Glutamatergic neuron (in vitro differentiated cells): ENCODE measurements around the gene KRT86. TPM values are rescaled to one million over a fixed set of nuclear protein-coding genes. Genes with fewer than 3 reads are reported as not detected.

Source experiments
- DNase-seq: peaks from one replicate; pipeline ENCODE4 v3.0.0; 2022
- H3K27ac Mint-ChIP-seq: one replicate; pipeline ENCODE4 v1.8.0; 2020; ENCODE audit warnings: mild to moderate bottlenecking, mixed read lengths, inconsistent platforms; ENCODE audit not compliant: unreplicated experiment
- H3K27me3 Mint-ChIP-seq: one replicate; pipeline ENCODE4 v1.8.0; 2020; ENCODE audit warnings: mild to moderate bottlenecking, moderate library complexity, mixed read lengths, inconsistent platforms; ENCODE audit not compliant: unreplicated experiment
- H3K36me3 Mint-ChIP-seq: one replicate; pipeline ENCODE4 v1.8.0; 2020; ENCODE audit warnings: mild to moderate bottlenecking, mixed read lengths, inconsistent platforms; ENCODE audit not compliant: unreplicated experiment
- H3K4me1 Mint-ChIP-seq: one replicate; pipeline ENCODE4 v1.8.0; 2020; ENCODE audit warnings: mild to moderate bottlenecking, low read depth, mixed read lengths, inconsistent platforms; ENCODE audit not compliant: unreplicated experiment
- H3K4me3 Mint-ChIP-seq: one replicate; pipeline ENCODE4 v1.8.0; 2020; ENCODE audit warnings: mild to moderate bottlenecking, mixed read lengths, inconsistent platforms; ENCODE audit not compliant: unreplicated experiment
- H3K9me3 Mint-ChIP-seq: one replicate; pipeline ENCODE4 v1.8.0; 2020; ENCODE audit warnings: mild to moderate bottlenecking, moderate library complexity, mixed read lengths, inconsistent platforms; ENCODE audit not compliant: unreplicated experiment
- CTCF ChIP-seq: fragments of 200-600 bp; sonication (generic); IDR thresholded peaks from one replicate; pipeline ENCODE4 v1.5.0; 2021; ENCODE audit not compliant: partially characterized antibody, unreplicated experiment
- total RNA-seq: library from RNA; stranded (reverse); fragmentation: NEBNext Ultra II Directional; extraction: Animal tissue kit (Norgen Biotek cat#: 25700); gene quantifications from one replicate; pipeline ENCODE4 v1.2.1, GENCODE V29; 2021; ENCODE audit not compliant: unreplicated experiment

KRT86 gene
- total RNA-seq, 1 donor from 2014 or later, result not detected

DNA sequence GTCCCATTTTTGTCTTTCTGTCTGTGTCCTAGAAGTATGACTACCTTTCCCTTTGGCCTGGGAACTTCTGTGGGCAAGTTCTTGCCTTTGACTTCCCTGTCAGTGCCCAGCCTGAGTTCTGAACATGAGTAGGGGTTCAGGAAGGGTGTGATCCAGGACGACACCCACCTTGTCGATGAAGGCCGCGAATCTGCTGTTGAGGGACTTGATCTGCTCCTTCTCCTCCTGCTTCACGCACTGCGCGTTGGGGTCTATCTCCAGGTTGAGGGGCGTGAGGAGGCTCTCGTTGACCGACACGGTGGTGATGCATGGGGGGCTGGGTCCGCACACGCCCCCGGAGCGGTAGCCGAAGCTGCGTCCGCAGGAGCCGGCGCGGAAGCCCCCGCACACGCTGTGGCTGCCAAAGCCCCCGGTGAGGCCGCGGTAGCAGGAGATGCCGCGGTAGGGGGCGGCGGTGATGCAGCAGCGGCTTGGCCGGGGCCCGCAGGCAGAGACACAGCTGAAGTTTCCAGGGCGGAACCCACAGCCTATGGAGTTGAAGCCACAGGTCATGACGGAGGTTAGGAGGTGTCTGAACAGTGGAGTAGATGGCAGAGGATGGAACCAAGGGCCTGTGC is 46.4 kb downstream of the KRT86 start, which contains the start of gene KRT83:
TSS of gene KRT83 (minus strand) at position 615 of the 617 bp plus-strand sequence. CDS start at position 552, 63 bp downstream.
- Mint-ChIP-seq H3K27ac (no peak within 1 kb of the TSS), H3K27me3 (peaks cover 7% of the 10 kb centered on the region), H3K4me3 (no peak within 1 kb of the TSS), H3K4me1 (no peaks in the 10 kb centered on the region), H3K36me3 (peaks cover 3% of the 10 kb centered on the region), H3K9me3 (peaks cover 2% of the 10 kb centered on the region)
- DNase-seq, result no peak
- no peak for TF ChIP-seq CTCF

DNA sequence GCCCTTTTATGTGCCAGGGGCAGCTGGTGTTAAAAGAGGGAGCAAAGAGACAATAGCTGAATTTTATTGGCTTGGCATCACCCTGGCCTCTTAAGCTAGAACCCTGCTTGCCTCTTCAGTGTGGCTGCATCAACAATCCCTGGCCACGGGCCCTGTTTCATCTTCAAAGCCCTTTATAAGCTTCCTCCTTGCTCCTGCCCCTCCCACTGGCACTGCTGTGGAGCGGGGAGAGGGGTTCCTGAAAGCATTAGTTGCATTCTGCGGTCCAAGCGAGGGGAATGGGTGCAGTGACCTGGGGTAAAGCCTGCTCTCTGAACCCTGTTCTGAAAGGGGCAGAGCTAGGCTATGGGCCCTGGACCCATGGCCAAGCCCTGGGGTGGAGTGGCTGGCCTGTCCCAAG is 47.0 kb downstream of the KRT86 start:
- no peak for DNase-seq
- no peak overlapping the region for H3K4me3 Mint-ChIP-seq
- H3K9me3 Mint-ChIP-seq, result peaks cover 4% of the 10 kb centered on the region
- no peak for TF ChIP-seq CTCF
- H3K4me1 Mint-ChIP-seq, result no peaks in the 10 kb centered on the region
- H3K27ac Mint-ChIP-seq, result no peak overlapping the region
- peaks cover 3% of the 10 kb centered on the region for H3K36me3 Mint-ChIP-seq
- H3K27me3 Mint-ChIP-seq, result peaks cover 7% of the 10 kb centered on the region

GRCh38 chr12:52322069-52322468 is 47.6 kb downstream of the KRT86 start:
- H3K27me3 Mint-ChIP-seq, result peaks cover 7% of the 10 kb centered on the region
- no peak for DNase-seq
- H3K36me3 Mint-ChIP-seq, result peaks cover 3% of the 10 kb centered on the region
- H3K4me3 Mint-ChIP-seq, result no peak overlapping the region
- no peak overlapping the region for H3K27ac Mint-ChIP-seq
- H3K9me3 Mint-ChIP-seq, result peaks cover 4% of the 10 kb centered on the region
- no peaks in the 10 kb centered on the region for H3K4me1 Mint-ChIP-seq
- no peak for TF ChIP-seq CTCF

- no peaks in the 10 kb centered on the region for H3K4me1 Mint-ChIP-seq
- H3K4me3 Mint-ChIP-seq, result no peak overlapping the region
- no peak overlapping the region for H3K27ac Mint-ChIP-seq
- no peak for DNase-seq
- H3K27me3 Mint-ChIP-seq, result peaks cover 9% of the 10 kb centered on the region
- TF ChIP-seq CTCF, result no peak
- H3K36me3 Mint-ChIP-seq, result peaks cover 3% of the 10 kb centered on the region
- H3K9me3 Mint-ChIP-seq, result peaks cover 4% of the 10 kb centered on the region
Observed at GRCh38 chr12:52323001-52323400, 48.6 kb downstream of the KRT86 start.

DNA sequence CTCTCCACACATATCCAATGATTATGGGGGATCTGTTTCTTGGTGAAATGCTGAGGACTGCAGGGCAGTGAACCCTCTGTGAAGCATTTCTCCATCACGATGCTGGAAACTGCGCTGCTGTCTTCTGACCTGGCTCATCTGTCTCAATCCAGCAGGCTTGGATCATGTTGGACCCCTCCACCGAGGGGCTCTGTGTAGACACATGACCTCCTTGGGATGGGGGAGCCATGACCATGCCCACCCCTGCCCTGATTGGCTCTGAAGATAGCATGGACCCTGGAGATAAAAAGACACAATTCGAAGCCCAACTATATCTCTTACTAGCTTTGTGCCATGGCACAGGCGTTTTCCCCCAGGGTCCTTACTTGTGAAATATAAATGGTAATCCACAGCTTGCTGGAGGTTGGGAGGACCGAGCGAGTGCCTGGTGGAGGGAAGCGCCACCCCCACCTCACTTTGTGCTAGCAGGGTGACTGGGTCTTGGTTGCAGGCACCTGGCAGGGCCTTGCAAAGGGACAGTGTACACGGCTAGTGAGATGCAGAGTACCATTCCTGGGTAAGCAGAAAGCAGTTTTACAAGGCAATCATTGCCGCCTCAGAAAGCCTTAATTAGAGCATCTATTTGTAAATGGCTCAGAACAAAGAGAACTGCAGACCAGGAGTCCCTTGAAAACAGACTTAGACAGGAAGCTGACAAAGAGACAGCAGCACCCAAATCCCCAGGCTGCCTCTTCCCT is 49.1 kb downstream of the KRT86 start:
- Mint-ChIP-seq H3K27me3 (peaks cover 9% of the 10 kb centered on the region), H3K36me3 (peaks cover 3% of the 10 kb centered on the region), H3K4me3 (no peak overlapping the region), H3K27ac (no peak overlapping the region), H3K4me1 (no peaks in the 10 kb centered on the region), H3K9me3 (peaks cover 4% of the 10 kb centered on the region)
- DNase-seq, result peak; percentile 2
- no peak for TF ChIP-seq CTCF
